IMR-90 (cell line): Measurements from ENCODE around the gene MAP2K5. TPM values are rescaled to one million over a fixed set of nuclear protein-coding genes. Genes with fewer than 3 reads are reported as not detected.

Source experiments
- ATAC-seq: fragments of 200-7000 bp; cut with Tn5 transposase; 2 replicates; pipeline ENCODE4 v1.9.1; 2020; ENCODE audit warnings: low read depth, mild to moderate bottlenecking, moderate library complexity
- BruUV-seq: library from RNA; stranded (reverse); fragments of 400-500 nt; replicated peaks from 2 replicates; lab custom pipeline; 2021; lab: Mats Ljungman, UMichigan
- CTCF ChIA-PET: fragments of 300-600 bp; formaldehyde crosslinking; extraction: SDS; loops from one replicate; lab custom pipeline; 2021; ENCODE audit warnings: antibody characterized with exemption; lab: Yijun Ruan, JAX
- POLR2A ChIA-PET: fragments of 300-600 bp; sonication (Branson Sonifier 250); formaldehyde crosslinking; loops from one replicate; lab custom pipeline; 2022; ENCODE audit warnings: antibody characterized with exemption; ENCODE audit not compliant: unreplicated experiment; lab: Charles Lee
- DNase-seq: peaks from one replicate; pipeline ENCODE4 v3.0.0; 2013
- H2AFZ ChIP-seq: replicated peaks from 2 replicates; pipeline ENCODE3; 2013; ENCODE audit warnings: low read length, mild to moderate bottlenecking; ENCODE audit not compliant: poor library complexity
- H2AK5ac ChIP-seq: 2 replicates; pipeline ENCODE4 v1.6.1; 2013; ENCODE audit warnings: low read depth, low read length, inconsistent platforms
- H2AK9ac ChIP-seq: replicated peaks from 2 replicates; pipeline ENCODE3; 2013; ENCODE audit warnings: mild to moderate bottlenecking, low read depth, low read length, moderate library complexity; ENCODE audit not compliant: poor library complexity
- H2BK120ac ChIP-seq: 2 replicates; pipeline ENCODE4 v1.6.1; 2013; ENCODE audit warnings: low read depth, low read length, inconsistent platforms
- H2BK15ac ChIP-seq: 3 replicates; pipeline ENCODE4 v1.6.1; 2013; ENCODE audit warnings: low read depth, low read length, inconsistent platforms
- H2BK20ac ChIP-seq: 2 replicates; pipeline ENCODE4 v1.6.1; 2013; ENCODE audit warnings: low read depth, mild to moderate bottlenecking, inconsistent platforms, low read length, moderate library complexity
- H2BK5ac ChIP-seq: 2 replicates; pipeline ENCODE4 v1.6.1; 2013; ENCODE audit warnings: mild to moderate bottlenecking, low read depth, low read length, inconsistent platforms; ENCODE audit not compliant: poor library complexity, severe bottlenecking
- H3K14ac ChIP-seq: replicated peaks from 2 replicates; pipeline ENCODE4 v1.6.1; 2013; ENCODE audit warnings: low read depth, low read length, inconsistent platforms
- H3K18ac ChIP-seq: 2 replicates; pipeline ENCODE4 v1.6.1; 2013; ENCODE audit warnings: low read depth, low read length, control low read depth
- H3K23ac ChIP-seq: 2 replicates; pipeline ENCODE4 v1.6.1; 2013; ENCODE audit warnings: low read depth, low read length, inconsistent platforms
- H3K27ac ChIP-seq: 2 replicates; pipeline ENCODE4 v1.5.1; 2013; ENCODE audit warnings: mild to moderate bottlenecking, control low read depth, low read length; ENCODE audit not compliant: insufficient read depth
- H3K27me3 ChIP-seq: 2 replicates; pipeline ENCODE4 v1.6.1; 2013; ENCODE audit warnings: low read length; ENCODE audit not compliant: control insufficient read depth, insufficient read depth
- H3K36me3 ChIP-seq: 2 replicates; pipeline ENCODE4 v1.6.1; 2013; ENCODE audit warnings: low read length, mixed read lengths; ENCODE audit not compliant: control insufficient read depth, insufficient read depth
- H3K4ac ChIP-seq: 2 replicates; pipeline ENCODE4 v1.6.1; 2013; ENCODE audit warnings: low read depth, low read length, inconsistent platforms
- H3K4me1 ChIP-seq: 2 replicates; pipeline ENCODE4 v1.6.1; 2013; ENCODE audit warnings: low read length, mixed read lengths; ENCODE audit not compliant: control insufficient read depth, insufficient read depth
- H3K4me2 ChIP-seq: 2 replicates; pipeline ENCODE4 v1.6.1; 2013; ENCODE audit warnings: low read depth, mild to moderate bottlenecking, control low read depth, low read length, moderate library complexity
- H3K4me3 ChIP-seq: 2 replicates; pipeline ENCODE4 v1.5.1; 2013; ENCODE audit warnings: low read depth, mild to moderate bottlenecking, control low read depth, low read length, moderate library complexity; ENCODE audit not compliant: insufficient read depth
- H3K56ac ChIP-seq: 2 replicates; pipeline ENCODE4 v1.6.1; 2013; ENCODE audit warnings: low read length, inconsistent platforms; ENCODE audit not compliant: insufficient read depth; ENCODE audit errors: extremely low read depth
- H3K79me1 ChIP-seq, 2 experiments: 2 replicates each; pipeline ENCODE4 v1.6.1; 2013; ENCODE audit warnings: low read length in 2 of 2, inconsistent platforms in 1 of 2, low read depth in 1 of 2
- H3K9ac ChIP-seq: 2 replicates; pipeline ENCODE4 v1.6.1; 2013; ENCODE audit warnings: low read depth, low read length, control low read depth
- H3K9me1 ChIP-seq: 2 replicates; pipeline ENCODE4 v1.6.1; 2013; ENCODE audit warnings: low read length, inconsistent platforms; ENCODE audit not compliant: insufficient read depth
- H3K9me3 ChIP-seq: 2 replicates; pipeline ENCODE4 v1.6.1; 2013; ENCODE audit warnings: low read length; ENCODE audit not compliant: control insufficient read depth, insufficient read depth
- H4K20me1 ChIP-seq: 2 replicates; pipeline ENCODE4 v1.6.1; 2013; ENCODE audit warnings: low read length, inconsistent platforms; ENCODE audit not compliant: insufficient read depth
- H4K5ac ChIP-seq: 2 replicates; pipeline ENCODE4 v1.6.1; 2013; ENCODE audit warnings: mild to moderate bottlenecking, low read depth, low read length, control low read depth
- H4K8ac ChIP-seq, 2 experiments: 2 replicates each; pipeline ENCODE4 v1.6.1; 2013; ENCODE audit warnings: low read depth in 2 of 2, low read length in 2 of 2, control low read depth in 1 of 2, inconsistent platforms in 1 of 2
- H4K91ac ChIP-seq: 2 replicates; pipeline ENCODE4 v1.6.1; 2013; ENCODE audit warnings: low read depth, low read length, inconsistent platforms; ENCODE audit not compliant: insufficient read depth
- CEBPB ChIP-seq: IDR thresholded peaks from 2 replicates; pipeline ENCODE4 v1.6.1; 2012; ENCODE audit warnings: low read depth, low read length, improper control_type of control experiment
- CHD1 ChIP-seq: IDR thresholded peaks from 2 replicates; pipeline ENCODE4 v1.6.1; 2012; ENCODE audit warnings: low read depth, low read length, improper control_type of control experiment
- CTCF ChIP-seq: conservative IDR thresholded peaks from 2 replicates; pipeline ENCODE4 v1.5.1; 2012; ENCODE audit warnings: mild to moderate bottlenecking, low read depth, low read length, improper control_type of control experiment
- ELK1 ChIP-seq: fragments of 150-350 bp; IDR thresholded peaks from 2 replicates; pipeline ENCODE4 v1.6.1; 2016; ENCODE audit warnings: low read depth, mild to moderate bottlenecking, low read length, moderate library complexity, borderline replicate concordance
- FOS ChIP-seq: fragments of 150-350 bp; IDR thresholded peaks from 2 replicates; pipeline ENCODE4 v1.6.1; 2016; ENCODE audit warnings: low read depth, low read length
- MAZ ChIP-seq: IDR thresholded peaks from 2 replicates; pipeline ENCODE4 v1.6.1; 2012; ENCODE audit warnings: low read depth, mild to moderate bottlenecking, low read length, improper control_type of control experiment, moderate library complexity, borderline replicate concordance
- POLR2A ChIP-seq: IDR thresholded peaks from 2 replicates; pipeline ENCODE4 v1.6.1; 2012; ENCODE audit warnings: mild to moderate bottlenecking, low read depth, low read length
- RCOR1 ChIP-seq: IDR thresholded peaks from 2 replicates; pipeline ENCODE4 v1.6.1; 2012; ENCODE audit warnings: mild to moderate bottlenecking, low read length, improper control_type of control experiment; ENCODE audit not compliant: insufficient replicate concordance
- SMC3 ChIP-seq: fragments of 150-350 bp; IDR thresholded peaks from 2 replicates; pipeline ENCODE4 v1.6.1; 2016; ENCODE audit warnings: low read depth, mild to moderate bottlenecking, antibody characterized with exemption, low read length, moderate library complexity
- WGBS, 2 experiments: methylation state at CpG; one replicate each; pipeline versions ENCODE4 v1.1.5 to v1.1.7; 2013; ENCODE audit warnings: missing lambda C conversion rate in 2 of 2; ENCODE audit not compliant: insufficient read length in 1 of 2; ENCODE audit errors: extremely low coverage in 2 of 2; 5-methylcytosine and 5-hydroxymethylcytosine counted together
- dilution Hi-C: fragments of 300-500 bp; cut with HindIII; formaldehyde crosslinking; loops from one replicate; pipeline ENCODE4 v1.14.3; 2018; ENCODE audit warnings: low sequenced_read_pairs; ENCODE audit not compliant: unreplicated experiment
- in situ Hi-C: fragments of 300-500 bp; cut with MboI; formaldehyde crosslinking; loops from 3 replicates; pipeline ENCODE4 v1.14.3; 2019; ENCODE audit warnings: low sequenced_read_pairs, inconsistent platforms, mixed read lengths
- intact Hi-C: fragments of 100-400 bp; cut with micrococcal nuclease; formaldehyde crosslinking; loops from 2 replicates; pipeline ENCODE4 v1.10.0; 2022
- polyA plus RNA-seq, 3 experiments: library from polyadenylated mRNA; depleted of rRNA; stranded (reverse); fragments of >200 nt; gene quantifications; 2 replicates each; pipeline ENCODE4 v1.2.3, GENCODE V29; 2012; ENCODE audit warnings: low replicate concordance in 1 of 3
- total RNA-seq: library from RNA; depleted of rRNA; stranded (reverse); fragments of >200 nt; gene quantifications from 2 replicates; pipeline ENCODE4 v1.2.3, GENCODE V29; 2012

The MAP2K5 gene
- total and polyA plus RNA-seq, 2 of the 4 experiments (the other 2 are of a cell fraction) = 1.6 to 6.1 TPM

DNA sequence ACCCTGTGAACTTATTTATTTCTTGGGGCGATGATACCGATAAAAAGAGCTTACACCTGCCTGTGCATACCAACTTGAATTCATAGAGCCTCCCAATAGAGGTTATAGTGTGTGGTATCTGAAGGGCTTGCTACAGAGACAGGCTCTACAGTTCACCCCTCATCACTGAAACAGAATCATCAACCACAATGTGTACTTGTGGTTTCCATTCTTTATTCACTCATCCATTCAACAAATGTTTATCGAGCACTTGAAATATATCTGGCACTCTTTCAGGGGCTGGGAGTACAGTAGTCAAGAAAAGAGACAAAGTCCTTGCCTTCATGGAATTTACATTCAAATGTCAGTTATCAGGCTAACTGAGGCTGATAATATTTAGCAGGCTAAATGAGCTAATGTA is 148.4 kb downstream of the MAP2K5 start:
- Histone ChIP-seq H2BK5ac (no peak overlapping the region), H2BK15ac (no peak overlapping the region), H4K20me1 (no peaks in the 10 kb centered on the region), H3K23ac (no peak overlapping the region), H3K56ac (no peak overlapping the region), H3K27ac (no peak overlapping the region), H3K4me2 (no peak overlapping the region), H3K14ac (no peak overlapping the region), H3K79me1 (no peaks in the 10 kb centered on the region), H3K18ac (no peak overlapping the region), H3K9me1 (no peaks in the 10 kb centered on the region), H3K4me3 (no peak overlapping the region), H2BK120ac (no peak overlapping the region), H2AK9ac (no peak overlapping the region), H4K91ac (no peak overlapping the region), H3K27me3 (no peaks in the 10 kb centered on the region), H3K36me3 (no peaks in the 10 kb centered on the region; the same call in 1 of the 2 replicates), H3K9ac (no peak overlapping the region), H4K5ac (no peak overlapping the region), H3K9me3 (no peaks in the 10 kb centered on the region), H2AFZ (no peak overlapping the region), H4K8ac (no peak overlapping the region), H3K4ac (no peak overlapping the region), H2BK20ac (no peak overlapping the region), H3K4me1 (no peaks in the 10 kb centered on the region), H2AK5ac (no peak overlapping the region)
- ATAC-seq (peak; percentile 69), DNase-seq (peak; percentile 77)
- WGBS, 2 experiments = no CpG with 5 or more reads among the region's 3 CpGs
- in situ Hi-C loops = no loop called here
- intact Hi-C loops = no loop called here
- TF ChIP-seq RCOR1 = no peak
- no peak for TF ChIP-seq CEBPB
- TF ChIP-seq SMC3 = no peak
- no peak for TF ChIP-seq FOS
- no peak for TF ChIP-seq MAZ
- no peak for TF ChIP-seq ELK1
- TF ChIP-seq CHD1 = no peak
- no peak for TF ChIP-seq CTCF
- TF ChIP-seq POLR2A = no peak
- POLR2A ChIA-PET = no interaction called here
- no TSS peak for BruUV-seq
- CTCF ChIA-PET = no interaction called here
- dilution Hi-C loops = no loop called here
